Inflammatory macrophage (primary cell): ENCODE data around the gene AGPS.
"Not testable (repeated sequence)": the region's sequence is repeated elsewhere in the genome, so short reads cannot be mapped to it uniquely, and the experiment has no call there.

Experiments
- DNase-seq, 2 donors: peaks; one replicate each; pipeline ENCODE4 v3.0.0-alpha.2; 2020 to 2022
- total RNA-seq, 18 experiments: gene quantifications; one replicate each; lab custom pipeline; 2026; ENCODE audit warnings: mixed read lengths in 6 of 18, inconsistent platforms in 2 of 18; lab: John Stamatoyannopoulos, UW

The AGPS gene
- total RNA-seq: 79.4 to 453 (median 299) reads per million in 18 experiments

GRCh38 chr2:177392373-177393202, at the start of gene AGPS:
TSS of gene AGPS (plus strand) at chr2:177392773. CDS start at chr2:177392790, 17 bp downstream.
- peak; percentile 79 to 84 for DNase-seq

GRCh38 chr2:177343773-177344172, 48.8 kb upstream of the AGPS start:
- no peak for DNase-seq

- no peak for DNase-seq
These were observed 48.3 kb upstream of the AGPS start for GRCh38 chr2:177344316-177344715.

- no peak for DNase-seq
These were observed 46.4 kb upstream of the AGPS start for GRCh38 chr2:177346192-177346591.

GRCh38 chr2:177347570-177347969, 45.0 kb upstream of the AGPS start:
- no peak for DNase-seq

GRCh38 chr2:177348118-177348654, 44.4 kb upstream of the AGPS start:
- no peak for DNase-seq

GRCh38 chr2:177348733-177349693, 43.6 kb upstream of the AGPS start:
- DNase-seq: no peak

- not testable (repeated sequence) for DNase-seq
These were observed 41.9 kb upstream of the AGPS start for GRCh38 chr2:177350624-177351023.

- not testable (repeated sequence) for DNase-seq
These were observed 41.5 kb upstream of the AGPS start for GRCh38 chr2:177351121-177351520.

GRCh38 chr2:177352441-177353186, 40.0 kb upstream of the AGPS start:
- DNase-seq: peak; percentile 60 to 74

- DNase-seq: peak; percentile 34 to 36
These were observed 39.4 kb upstream of the AGPS start for GRCh38 chr2:177353187-177353478.

- not testable (repeated sequence) for DNase-seq
These were observed 38.0 kb upstream of the AGPS start for GRCh38 chr2:177354541-177354940.

GRCh38 chr2:177355874-177356273, 36.7 kb upstream of the AGPS start:
- DNase-seq: no peak

- DNase-seq: no peak
These were observed 32.6 kb upstream of the AGPS start for GRCh38 chr2:177359836-177360595.

- no peak for DNase-seq
These were observed 30.1 kb upstream of the AGPS start for GRCh38 chr2:177362499-177362898.

- DNase-seq: no peak
These were observed 29.2 kb upstream of the AGPS start for GRCh38 chr2:177363332-177363731.

GRCh38 chr2:177365764-177366163, 26.8 kb upstream of the AGPS start:
- DNase-seq: not testable (repeated sequence)

- DNase-seq: not testable (repeated sequence)
These were observed 24.6 kb upstream of the AGPS start for GRCh38 chr2:177368023-177368422.

GRCh38 chr2:177379354-177379753, 13.2 kb upstream of the AGPS start:
- DNase-seq: no peak

GRCh38 chr2:177380181-177380580, 12.4 kb upstream of the AGPS start:
- no peak for DNase-seq

GRCh38 chr2:177383935-177384334, 8.6 kb upstream of the AGPS start:
- no peak for DNase-seq

GRCh38 chr2:177385151-177385550, 7.4 kb upstream of the AGPS start:
- DNase-seq: no peak
